Immature natural killer cell (primary cell): Measurements from ENCODE around the gene DGKE. TPM values are rescaled to one million over a fixed set of nuclear protein-coding genes. Genes with fewer than 3 reads are reported as not detected.

Experiments used
- DNase-seq, 3 donors: peaks; one replicate each; pipeline ENCODE4 v3.0.0; 2022; ENCODE audit warnings: mixed read lengths in 1 of 3
- H3K27ac Mint-ChIP-seq, 6 donors: one replicate each; pipeline ENCODE4 v1.8.0; 2020; ENCODE audit warnings: mixed read lengths in 6 of 6, mild to moderate bottlenecking in 5 of 6, inconsistent platforms in 4 of 6, moderate library complexity in 3 of 6
- H3K27me3 Mint-ChIP-seq, 3 donors: one replicate each; pipeline ENCODE4 v1.8.0; 2020 to 2021; ENCODE audit warnings: low read depth in 3 of 3, mild to moderate bottlenecking in 3 of 3, mixed read lengths in 3 of 3, moderate library complexity in 3 of 3, inconsistent platforms in 1 of 3
- H3K36me3 Mint-ChIP-seq, 3 donors: one replicate each; pipeline ENCODE4 v1.8.0; 2020; ENCODE audit warnings: mixed read lengths in 3 of 3, inconsistent platforms in 2 of 3, mild to moderate bottlenecking in 2 of 3
- H3K4me1 Mint-ChIP-seq, 2 donors: one replicate each; pipeline ENCODE4 v1.8.0; 2020; ENCODE audit warnings: inconsistent platforms in 2 of 2, mild to moderate bottlenecking in 2 of 2, mixed read lengths in 2 of 2, moderate library complexity in 1 of 2
- H3K4me3 Mint-ChIP-seq, 5 donors: one replicate each; pipeline ENCODE4 v1.8.0; 2020; ENCODE audit warnings: mild to moderate bottlenecking in 5 of 5, mixed read lengths in 5 of 5, inconsistent platforms in 3 of 5, moderate library complexity in 3 of 5
- H3K9me3 Mint-ChIP-seq, 6 donors: one replicate each; pipeline ENCODE4 v1.8.0; 2020; ENCODE audit warnings: mild to moderate bottlenecking in 6 of 6, mixed read lengths in 6 of 6, inconsistent platforms in 4 of 6, moderate library complexity in 3 of 6
- polyA plus RNA-seq, 3 donors: library from polyadenylated mRNA; unstranded; fragments of 300-500 nt; fragmentation: Illumina TruSeq; gene quantifications; one replicate each; pipeline ENCODE4 v1.2.3, GENCODE V29; 2021

The DGKE gene
- polyA plus RNA-seq, 3 donors from 2014 or later = 5.1 to 5.5 (median 5.3) TPM

GRCh38 chr17:56821847-56822534 lies 12.0 kb upstream of the DGKE start:
- H3K4me1 Mint-ChIP-seq = peaks cover 4% of the 10 kb centered on the region in 2 donors
- no peak for DNase-seq
- H3K27ac Mint-ChIP-seq = no peak overlapping the region
- H3K4me3 Mint-ChIP-seq = no peak overlapping the region
- H3K36me3 Mint-ChIP-seq = peaks cover 0 to 5% (median 3%) of the 10 kb centered on the region in 3 donors
- peaks cover 0 to 5% (median 2%) of the 10 kb centered on the region in 3 donors for H3K27me3 Mint-ChIP-seq
- no peaks in the 10 kb centered on the region for H3K9me3 Mint-ChIP-seq

- no peak overlapping the region for H3K27ac Mint-ChIP-seq
- peaks cover 0 to 5% (median 1%) of the 10 kb centered on the region in 3 donors for H3K36me3 Mint-ChIP-seq
- peaks cover 4% of the 10 kb centered on the region in 2 donors for H3K4me1 Mint-ChIP-seq
- no peak for DNase-seq
- no peak overlapping the region for H3K4me3 Mint-ChIP-seq
- no peaks in the 10 kb centered on the region for H3K9me3 Mint-ChIP-seq
- H3K27me3 Mint-ChIP-seq = peaks cover 0 to 5% (median 2%) of the 10 kb centered on the region in 3 donors
Observed at GRCh38 chr17:56822725-56823124, 11.2 kb upstream of the DGKE start.

- peaks cover 0 to 5% (median 2%) of the 10 kb centered on the region in 3 donors for H3K27me3 Mint-ChIP-seq
- no peak overlapping the region for H3K4me3 Mint-ChIP-seq
- H3K27ac Mint-ChIP-seq = no peak overlapping the region
- no peak for DNase-seq
- H3K36me3 Mint-ChIP-seq = peaks cover 0 to 5% (median 0%) of the 10 kb centered on the region in 3 donors
- H3K4me1 Mint-ChIP-seq = peaks cover 4% of the 10 kb centered on the region in 2 donors
- H3K9me3 Mint-ChIP-seq = no peaks in the 10 kb centered on the region
Observed at GRCh38 chr17:56823848-56824247, 10.1 kb upstream of the DGKE start.

GRCh38 chr17:56824503-56824902 lies 9.4 kb upstream of the DGKE start:
- H3K4me3 Mint-ChIP-seq = no peak overlapping the region

GRCh38 chr17:56826611-56827414 lies 7.1 kb upstream of the DGKE start:
- no peak overlapping the region for H3K4me3 Mint-ChIP-seq

More at GRCh38 chr17:56824503-56824902, 9.4 kb upstream of the DGKE start:
- H3K27ac Mint-ChIP-seq = no peak overlapping the region
- no peaks in the 10 kb centered on the region for H3K9me3 Mint-ChIP-seq
- peaks cover 2% of the 10 kb centered on the region in 2 donors for H3K4me1 Mint-ChIP-seq
- H3K36me3 Mint-ChIP-seq = peaks cover 0 to 5% (median 1%) of the 10 kb centered on the region in 3 donors
- H3K27me3 Mint-ChIP-seq = peaks cover 0 to 5% (median 2%) of the 10 kb centered on the region in 3 donors
- no peak for DNase-seq

GRCh38 chr17:56830726-56831368 lies 3.1 kb upstream of the DGKE start:
- peaks cover 0 to 5% (median 4%) of the 10 kb centered on the region in 3 donors for H3K36me3 Mint-ChIP-seq
- peak overlapping the region in 1 of 6 donors; percentile 3 for H3K27ac Mint-ChIP-seq
- peak overlapping the region in 3 of 5 donors; percentile 7 to 46 (median 21) for H3K4me3 Mint-ChIP-seq
- no peaks in the 10 kb centered on the region for H3K9me3 Mint-ChIP-seq
- H3K27me3 Mint-ChIP-seq = peaks cover 0 to 7% (median 5%) of the 10 kb centered on the region in 3 donors
- no peak for DNase-seq
- H3K4me1 Mint-ChIP-seq = peaks cover 24 to 32% of the 10 kb centered on the region in 2 donors

More at GRCh38 chr17:56826611-56827414, 7.1 kb upstream of the DGKE start:
- H3K4me1 Mint-ChIP-seq = peaks cover 5 to 13% of the 10 kb centered on the region in 2 donors
- H3K9me3 Mint-ChIP-seq = no peaks in the 10 kb centered on the region
- H3K27me3 Mint-ChIP-seq = peaks cover 0 to 2% (median 2%) of the 10 kb centered on the region in 3 donors
- no peak for DNase-seq
- H3K36me3 Mint-ChIP-seq = peaks cover 0 to 8% (median 5%) of the 10 kb centered on the region in 3 donors
- no peak overlapping the region for H3K27ac Mint-ChIP-seq

GRCh38 chr17:56831369-56832095 lies 2.4 kb upstream of the DGKE start:
- DNase-seq = no peak
- Mint-ChIP-seq H3K9me3 (no peaks in the 10 kb centered on the region), H3K4me3 (peak overlapping the region in 4 of 5 donors; percentile 21 to 46 (median 40)), H3K27ac (peak overlapping the region in 1 of 6 donors; percentile 34), H3K27me3 (peaks cover 0 to 7% (median 5%) of the 10 kb centered on the region in 3 donors), H3K36me3 (peaks cover 0 to 9% (median 4%) of the 10 kb centered on the region in 3 donors), H3K4me1 (peaks cover 25 to 35% of the 10 kb centered on the region in 2 donors)

- Mint-ChIP-seq H3K36me3 (peaks cover 0 to 13% (median 11%) of the 10 kb centered on the region in 3 donors), H3K27ac (peak overlapping the region; percentile 58 to 94 (median 80)), H3K27me3 (peaks cover 0 to 8% (median 5%) of the 10 kb centered on the region in 3 donors), H3K4me3 (peak overlapping the region; percentile 82 to 93 (median 88)), H3K4me1 (peaks cover 29 to 44% of the 10 kb centered on the region in 2 donors), H3K9me3 (no peaks in the 10 kb centered on the region)
- DNase-seq = no peak
Observed at GRCh38 chr17:56832446-56832845, 1.5 kb upstream of the DGKE start.

- Mint-ChIP-seq H3K4me1 (peaks cover 29 to 46% of the 10 kb centered on the region in 2 donors), H3K9me3 (no peaks in the 10 kb centered on the region), H3K36me3 (peaks cover 0 to 15% (median 13%) of the 10 kb centered on the region in 3 donors), H3K27ac (peak overlapping the region; percentile 83 to 94 (median 88)), H3K27me3 (peaks cover 0 to 8% (median 5%) of the 10 kb centered on the region in 3 donors), H3K4me3 (peak overlapping the region; percentile 82 to 93 (median 88))
- DNase-seq = peak; percentile 57 to 63 (median 59)
Observed at GRCh38 chr17:56833057-56833808, 718 bp upstream of the DGKE start.

- Mint-ChIP-seq H3K4me3 (peak overlapping the region; percentile 89 to 97 (median 94)), H3K9me3 (no peaks in the 10 kb centered on the region), H3K4me1 (peaks cover 29 to 46% of the 10 kb centered on the region in 2 donors), H3K27me3 (peaks cover 0 to 8% (median 5%) of the 10 kb centered on the region in 3 donors), H3K27ac (peak overlapping the region; percentile 83 to 95 (median 91)), H3K36me3 (peaks cover 3 to 15% (median 11%) of the 10 kb centered on the region in 3 donors)
- DNase-seq = peak; percentile 66 to 71 (median 66)
Observed at GRCh38 chr17:56834380-56835263, 671 bp downstream of the DGKE start.

- H3K4me3 Mint-ChIP-seq = peak overlapping the region; percentile 89 to 97 (median 94)
- H3K4me1 Mint-ChIP-seq = peaks cover 29 to 46% of the 10 kb centered on the region in 2 donors
- peak overlapping the region; percentile 83 to 95 (median 91) for H3K27ac Mint-ChIP-seq
- peaks cover 3 to 15% (median 8%) of the 10 kb centered on the region in 3 donors for H3K36me3 Mint-ChIP-seq
- no peaks in the 10 kb centered on the region for H3K9me3 Mint-ChIP-seq
- DNase-seq = no peak
- peaks cover 0 to 8% (median 5%) of the 10 kb centered on the region in 3 donors for H3K27me3 Mint-ChIP-seq
Observed at GRCh38 chr17:56835264-56835585, 1.3 kb downstream of the DGKE start.
